Measurements from ENCODE around the gene GPANK1.
"Not testable (repeated sequence)": the region's sequence is repeated elsewhere in the genome, so short reads cannot be mapped to it uniquely, and the experiment has no call there.

GPANK1 gene

DNA sequence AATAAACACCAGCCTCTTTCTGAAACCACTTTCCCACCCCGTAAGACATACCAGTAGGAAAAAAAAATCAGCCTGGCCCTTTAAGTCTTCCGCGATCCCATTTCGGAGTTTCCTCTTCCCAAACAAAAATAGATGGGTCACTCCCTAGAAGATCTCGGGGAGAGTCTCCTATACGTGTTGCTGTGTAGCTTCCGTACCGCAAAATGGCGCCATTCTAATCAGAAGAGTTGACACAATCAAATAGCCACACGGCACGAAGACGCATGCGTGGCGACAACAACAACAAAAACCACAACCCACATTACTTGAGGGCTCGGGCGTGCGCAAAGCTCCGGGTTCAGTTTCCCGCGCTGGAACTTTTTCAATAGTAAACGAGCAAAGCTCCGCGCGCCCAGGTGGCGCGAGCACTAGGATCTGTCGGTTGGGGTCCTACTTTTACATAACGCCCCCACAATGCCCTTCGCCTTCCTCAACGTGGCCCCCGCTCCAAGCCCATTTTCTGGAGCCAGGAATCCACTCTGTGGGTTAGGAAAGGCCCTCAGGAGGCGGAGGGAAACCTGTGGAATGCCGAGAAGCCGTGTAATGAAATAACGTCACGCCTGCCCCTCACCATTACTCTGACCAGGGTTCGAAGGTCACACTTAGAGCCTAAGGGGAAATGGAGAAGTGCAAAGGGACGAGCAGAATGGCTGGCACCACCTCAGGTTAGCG is at the start of gene GPANK1:
Gene GPANK1, minus strand, starts transcription at position 208 of the 711 bp plus-strand sequence. CDS start 519 bp downstream, outside the sequence.
- peak; percentile 88 for DNase-seq

DNA sequence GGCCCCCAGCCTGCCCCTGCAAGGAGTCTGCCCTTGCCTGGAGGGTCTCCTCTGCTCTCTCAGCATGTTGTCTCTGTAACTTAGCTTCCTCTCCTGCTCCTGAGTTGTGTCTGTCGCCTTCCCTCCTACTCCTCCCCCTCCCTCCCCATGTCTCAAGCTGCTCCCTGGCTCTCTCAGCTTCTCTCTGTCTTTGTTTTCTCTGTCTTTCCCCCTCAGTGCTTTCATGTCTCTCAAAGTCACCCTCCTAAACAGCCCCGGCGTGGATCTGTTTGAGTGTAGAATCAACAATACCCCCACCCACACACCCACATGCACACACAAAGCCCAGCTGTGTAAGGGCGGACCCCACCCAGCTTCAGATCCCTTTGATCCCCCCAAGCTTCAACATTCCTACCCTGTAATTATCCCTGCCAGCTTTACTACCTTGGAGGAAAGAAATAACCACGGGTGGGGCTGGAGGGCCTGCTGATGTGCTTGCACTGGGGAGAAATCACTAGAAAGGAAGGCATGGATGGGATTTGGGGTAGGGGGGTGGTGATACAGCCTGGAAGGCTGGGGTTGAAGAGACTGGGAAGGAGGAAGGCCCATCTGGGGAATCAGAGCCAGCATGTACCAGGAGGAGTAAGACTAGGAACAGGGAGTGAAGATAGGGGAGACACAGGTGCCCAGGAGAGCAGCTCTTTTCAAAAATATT is 49.3 kb upstream of the GPANK1 start:
- no peak for DNase-seq

- DNase-seq = no peak
These were observed 48.7 kb upstream of the GPANK1 start for GRCh38 chr6:31713465-31713864.

GRCh38 chr6:31712296-31712695 is 47.5 kb upstream of the GPANK1 start:
- peak; percentile 3 for DNase-seq

- DNase-seq = peak; percentile 10
These were observed 46.4 kb upstream of the GPANK1 start for GRCh38 chr6:31711233-31711632.

GRCh38 chr6:31710523-31711219 is 45.9 kb upstream of the GPANK1 start:
- DNase-seq = no peak

GRCh38 chr6:31709157-31709556 is 44.4 kb upstream of the GPANK1 start:
- not testable (repeated sequence) for DNase-seq

- no peak for DNase-seq
These were observed 43.4 kb upstream of the GPANK1 start for GRCh38 chr6:31708224-31708623.

DNA sequence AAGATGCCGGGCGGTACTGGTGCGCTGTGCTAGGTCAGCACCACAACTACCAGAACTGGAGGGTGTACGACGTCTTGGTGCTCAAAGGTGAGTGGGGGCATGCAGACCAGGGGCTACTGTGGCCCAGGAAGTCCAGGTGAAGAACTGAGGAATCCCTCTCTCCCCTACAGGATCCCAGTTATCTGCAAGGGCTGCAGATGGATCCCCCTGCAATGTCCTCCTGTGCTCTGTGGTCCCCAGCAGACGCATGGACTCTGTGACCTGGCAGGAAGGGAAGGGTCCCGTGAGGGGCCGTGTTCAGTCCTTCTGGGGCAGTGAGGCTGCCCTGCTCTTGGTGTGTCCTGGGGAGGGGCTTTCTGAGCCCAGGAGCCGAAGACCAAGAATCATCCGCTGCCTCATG is 42.9 kb upstream of the GPANK1 start:
- DNase-seq = no peak

GRCh38 chr6:31706599-31706998 is 41.8 kb upstream of the GPANK1 start, which contains the start of gene LY6G6F:
LY6G6F (plus strand) TSS chr6:31706866; CDS start chr6:31706907, 41 bp downstream.
- DNase-seq = no peak

DNA sequence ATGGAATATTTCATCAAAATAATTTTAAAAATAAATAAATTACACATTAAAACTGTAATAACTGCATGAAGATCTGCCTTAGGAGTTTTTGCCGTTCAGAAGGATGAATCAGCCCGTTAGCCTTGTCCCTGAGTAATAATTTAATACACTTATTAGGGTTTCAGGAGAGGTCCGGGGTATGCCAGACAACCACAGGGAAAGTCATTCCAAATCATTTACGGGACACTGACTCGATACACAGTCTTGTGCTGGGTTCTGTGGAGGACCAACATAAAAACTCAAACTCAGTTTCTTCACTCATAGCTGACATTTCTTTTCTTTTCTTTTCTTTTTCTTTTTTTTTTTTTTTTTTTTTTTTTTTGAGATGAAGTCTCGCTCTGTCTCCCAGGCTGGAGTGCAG is 41.1 kb upstream of the GPANK1 start:
- no peak for DNase-seq

DNA sequence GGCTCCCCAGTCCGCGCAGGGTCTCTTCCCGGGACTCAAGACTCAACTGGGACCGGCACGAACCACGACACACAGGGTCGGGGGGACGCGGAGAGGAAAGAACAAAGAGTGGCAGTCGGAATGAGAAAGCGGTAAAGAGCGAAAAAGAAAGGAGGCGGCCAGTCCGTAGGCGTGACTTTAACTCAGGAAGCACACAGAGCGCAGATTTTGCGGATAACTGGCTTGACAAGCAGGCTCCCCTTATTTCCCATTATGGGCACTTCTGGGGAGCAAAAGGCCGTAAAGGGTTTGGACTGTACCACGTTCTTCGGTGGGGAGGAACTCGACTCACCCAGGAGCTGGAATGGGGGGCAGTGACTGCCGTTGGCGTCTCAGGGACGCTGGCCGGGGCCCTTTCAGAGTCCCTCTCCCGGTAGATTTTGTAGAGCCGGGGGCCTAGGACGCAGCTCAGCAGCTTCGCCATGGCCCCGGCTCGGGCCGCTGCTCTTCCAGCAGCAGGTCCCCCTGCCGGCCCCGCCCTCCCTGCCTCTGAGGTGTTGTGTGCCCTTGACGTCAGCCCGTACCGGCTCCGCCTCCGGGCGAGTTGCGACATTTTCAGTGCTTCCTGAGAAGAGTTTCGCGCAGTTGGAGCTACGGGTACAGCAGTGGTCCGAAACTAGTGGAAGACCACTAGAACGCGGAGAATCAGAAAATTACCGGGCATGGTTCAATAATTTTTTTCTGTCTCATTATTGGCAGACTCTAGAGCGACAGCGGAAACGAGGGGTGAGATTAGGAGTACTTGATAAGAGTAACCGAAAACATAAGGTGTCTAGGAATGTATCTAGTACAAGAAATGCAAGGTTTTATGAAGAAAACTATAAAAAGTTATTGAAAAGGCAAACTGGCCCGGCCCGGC is 38.3 kb upstream of the GPANK1 start, which contains the start of gene ABHD16A:
Gene ABHD16A, minus strand, starts transcription at position 506 of the 898 bp plus-strand sequence. Its CDS starts 43 bp downstream, at position 463.
- DNase-seq = peak; percentile 95

GRCh38 chr6:31702405-31702818 is 37.6 kb upstream of the GPANK1 start:
- DNase-seq = no peak

DNA sequence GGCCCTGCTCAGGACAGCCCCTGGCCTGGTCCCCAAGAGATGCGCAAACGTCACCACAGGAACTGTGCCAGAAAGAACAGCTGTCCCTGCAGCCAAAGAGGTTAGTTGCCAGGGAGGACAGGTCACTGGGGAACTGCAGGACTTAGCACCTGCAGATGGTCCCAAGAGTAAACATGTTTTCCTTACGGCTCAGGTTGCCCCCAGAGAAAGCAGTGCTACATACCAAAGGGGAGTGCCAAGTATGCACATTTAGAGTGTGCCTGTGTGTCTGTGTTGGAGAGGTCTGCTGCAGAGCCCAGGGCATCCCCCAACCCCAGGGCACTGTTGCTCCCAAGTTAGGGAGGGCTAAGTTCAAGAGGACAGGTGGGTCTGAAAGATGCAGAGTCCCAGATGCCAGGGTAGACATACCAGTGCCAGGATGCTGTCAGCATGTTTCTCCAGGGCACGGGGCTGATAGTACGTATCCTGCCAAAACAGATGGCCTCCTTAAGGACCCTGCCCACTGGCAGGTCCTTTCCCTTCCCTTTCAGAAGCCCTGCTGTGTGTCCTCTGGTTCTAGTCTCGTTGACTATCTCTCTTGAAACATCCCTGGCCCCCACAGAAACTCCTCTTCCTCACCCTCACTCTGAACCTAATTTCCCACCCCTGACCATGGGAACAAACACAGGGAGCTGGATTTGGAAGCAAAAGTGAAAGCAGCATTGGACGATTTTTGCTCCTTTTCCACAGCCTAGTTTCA is 37.0 kb upstream of the GPANK1 start:
- DNase-seq = no peak

DNA sequence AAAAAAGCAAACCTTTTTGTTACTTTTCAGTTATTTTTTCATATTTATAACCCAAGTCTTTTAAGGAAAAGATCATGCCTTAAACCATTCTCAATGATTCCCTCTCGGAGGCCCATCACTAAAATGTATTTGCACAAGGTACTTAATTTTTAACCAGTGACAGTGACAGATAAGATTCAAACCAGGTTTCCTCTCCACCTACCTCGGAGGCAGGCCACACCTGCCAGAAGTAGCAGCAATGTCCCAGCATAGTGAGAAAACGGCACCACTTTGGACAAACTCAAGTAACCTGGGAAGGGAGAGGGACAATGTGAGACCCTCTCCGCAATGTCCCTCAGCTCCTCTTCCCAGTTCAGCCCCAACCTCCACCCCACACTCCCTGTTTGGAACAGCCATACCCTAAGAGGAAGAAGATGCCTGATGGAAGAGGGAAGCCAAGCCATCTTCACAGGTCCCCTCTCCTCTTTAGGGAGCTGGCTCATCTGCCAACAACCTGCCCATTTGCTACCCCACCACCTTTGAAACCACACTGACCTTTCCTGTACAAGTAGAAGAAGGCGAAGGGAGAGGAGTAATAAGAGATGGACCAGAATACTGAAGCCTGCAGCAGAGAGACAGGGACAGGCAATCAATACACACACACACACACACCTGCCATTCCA is 36.1 kb upstream of the GPANK1 start:
- DNase-seq = no peak

DNA sequence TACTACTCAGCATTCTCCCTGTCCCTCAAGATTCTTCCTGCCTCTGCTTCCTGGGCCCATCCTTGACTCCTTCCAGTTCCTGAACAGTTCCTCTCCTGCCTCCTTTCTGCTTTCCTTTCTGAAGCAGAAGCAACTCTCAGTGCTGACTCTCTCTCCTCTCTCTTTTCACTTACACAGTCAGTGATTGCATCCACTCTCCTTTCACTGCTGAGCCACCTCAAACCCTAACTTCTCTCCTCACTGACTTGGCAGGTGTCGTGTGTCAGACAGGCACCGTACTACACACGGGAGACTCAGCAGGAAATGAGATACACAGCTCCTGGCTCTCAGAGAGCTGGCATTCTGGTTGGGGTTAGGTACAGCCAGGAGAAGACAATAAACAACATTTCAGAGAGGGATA is 32.8 kb upstream of the GPANK1 start:
- DNase-seq = no peak

DNA sequence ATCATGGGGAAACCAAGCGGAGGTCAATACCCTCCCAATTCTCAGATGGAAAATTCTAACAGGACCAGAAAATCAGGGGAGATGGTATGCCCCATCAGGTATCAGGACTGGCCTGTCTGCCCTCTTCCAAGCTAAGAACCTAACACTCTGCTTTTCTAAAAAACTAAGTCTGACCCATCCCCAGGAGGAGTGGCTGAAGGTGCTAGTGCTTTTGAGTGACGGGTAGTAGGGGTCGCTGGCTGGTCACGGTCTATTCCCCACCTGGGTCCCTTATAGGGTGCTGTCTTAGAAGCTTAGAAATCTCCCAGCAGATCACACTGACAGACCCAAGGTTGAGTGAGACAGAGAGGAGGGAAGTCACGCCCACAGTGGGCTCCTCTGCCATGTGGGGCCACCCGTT is 28.7 kb upstream of the GPANK1 start:
- no peak for DNase-seq

GRCh38 chr6:31692886-31693285 is 28.1 kb upstream of the GPANK1 start:
- DNase-seq = no peak

GRCh38 chr6:31692353-31692752 is 27.6 kb upstream of the GPANK1 start:
- DNase-seq = no peak

- DNase-seq = no peak
These were observed 26.8 kb upstream of the GPANK1 start for GRCh38 chr6:31691564-31692108.

- no peak for DNase-seq
These were observed 26.3 kb upstream of the GPANK1 start for GRCh38 chr6:31691078-31691463.
